ENCODE data around the gene STXBP5. TPM values are rescaled to one million over a fixed set of nuclear protein-coding genes. Genes with fewer than 3 reads are reported as not detected.

Gene STXBP5
- total and polyA plus RNA-seq, 5 donors from 2014 or later: 1.9 to 32.4 (median 3.5) TPM

GRCh38 chr6:147234685-147235084, 30.5 kb downstream of the STXBP5 start:
- peaks cover 14 to 27% (median 15%) of the 10 kb centered on the region in 4 donors for H3K4me1 Mint-ChIP-seq
- Histone ChIP-seq H3K4me1 (ENCODE audit: control insufficient read depth, insufficient read depth, low read length, poor library complexity, severe bottlenecking) (no peaks in the 10 kb centered on the region), H3K27me3 (ENCODE audit: control insufficient read depth, insufficient read depth, low read length) (no peaks in the 10 kb centered on the region), H3K27ac (ENCODE audit: insufficient read depth, low read length, poor library complexity, severe bottlenecking) (no peak overlapping the region), H3K4me3 (ENCODE audit: low read depth, low read length) (no peak overlapping the region), H3K9me3 (ENCODE audit: control insufficient read depth in 2 of 2, low read length in 2 of 2) (no peaks in the 10 kb centered on the region), H3K36me3 (ENCODE audit: control insufficient read depth, insufficient read depth, low read length) (peaks cover 14% of the 10 kb centered on the region)
- no peaks in the 10 kb centered on the region for H3K9me3 Mint-ChIP-seq
- no peaks in the 10 kb centered on the region for H3K27me3 Mint-ChIP-seq
- H3K27ac Mint-ChIP-seq: no peak overlapping the region
- no peak overlapping the region for H3K4me3 Mint-ChIP-seq
- ATAC-seq (ENCODE audit: low read depth in 2 of 2) (no peak), DNase-seq (no peak)
- peaks cover 25% of the 10 kb centered on the region for H3K36me3 Mint-ChIP-seq

- H3K36me3 Mint-ChIP-seq: peaks cover 31% of the 10 kb centered on the region
- Histone ChIP-seq H3K27ac (ENCODE audit: insufficient read depth, low read length, poor library complexity, severe bottlenecking) (no peak overlapping the region), H3K27me3 (ENCODE audit: control insufficient read depth, insufficient read depth, low read length) (no peaks in the 10 kb centered on the region), H3K36me3 (ENCODE audit: control insufficient read depth, insufficient read depth, low read length) (peaks cover 35% of the 10 kb centered on the region), H3K4me3 (ENCODE audit: low read depth, low read length) (no peak overlapping the region), H3K4me1 (ENCODE audit: control insufficient read depth, insufficient read depth, low read length, poor library complexity, severe bottlenecking) (no peaks in the 10 kb centered on the region), H3K9me3 (ENCODE audit: control insufficient read depth in 2 of 2, low read length in 2 of 2) (no peaks in the 10 kb centered on the region)
- no peak for ATAC-seq (ENCODE audit: low read depth in 2 of 2)
- no peaks in the 10 kb centered on the region for H3K9me3 Mint-ChIP-seq
- no peak for DNase-seq
- no peak overlapping the region for H3K4me3 Mint-ChIP-seq
- H3K27ac Mint-ChIP-seq: peak overlapping the region in 1 of 3 donors; percentile 17
- H3K27me3 Mint-ChIP-seq: no peaks in the 10 kb centered on the region
- H3K4me1 Mint-ChIP-seq: peaks cover 3 to 18% (median 11%) of the 10 kb centered on the region in 4 donors
Observed at GRCh38 chr6:147238164-147238563, 33.9 kb downstream of the STXBP5 start.

- Histone ChIP-seq H3K4me1 (ENCODE audit: control insufficient read depth, insufficient read depth, low read length, poor library complexity, severe bottlenecking) (no peaks in the 10 kb centered on the region), H3K9me3 (ENCODE audit: control insufficient read depth in 2 of 2, low read length in 2 of 2) (no peaks in the 10 kb centered on the region), H3K27me3 (ENCODE audit: control insufficient read depth, insufficient read depth, low read length) (no peaks in the 10 kb centered on the region), H3K27ac (ENCODE audit: insufficient read depth, low read length, poor library complexity, severe bottlenecking) (no peak overlapping the region), H3K4me3 (ENCODE audit: low read depth, low read length) (no peak overlapping the region), H3K36me3 (ENCODE audit: control insufficient read depth, insufficient read depth, low read length) (peaks cover 35% of the 10 kb centered on the region)
- Mint-ChIP-seq H3K36me3 (peaks cover 28% of the 10 kb centered on the region), H3K4me1 (peaks cover 4 to 13% (median 9%) of the 10 kb centered on the region in 4 donors), H3K27ac (no peak overlapping the region), H3K27me3 (no peaks in the 10 kb centered on the region), H3K9me3 (no peaks in the 10 kb centered on the region), H3K4me3 (no peak overlapping the region)
- DNase-seq (no peak), ATAC-seq (ENCODE audit: low read depth in 2 of 2) (no peak)
Observed at GRCh38 chr6:147238906-147239305, 34.7 kb downstream of the STXBP5 start.

GRCh38 chr6:147244832-147245231, 40.6 kb downstream of the STXBP5 start:
- no peak for ATAC-seq (ENCODE audit: low read depth in 2 of 2)
- Mint-ChIP-seq H3K4me3 (no peak overlapping the region), H3K36me3 (peaks cover 42% of the 10 kb centered on the region), H3K4me1 (peaks cover 7 to 16% (median 10%) of the 10 kb centered on the region in 4 donors), H3K9me3 (peaks cover 0 to 1% (median 0%) of the 10 kb centered on the region in 7 donors), H3K27me3 (no peaks in the 10 kb centered on the region), H3K27ac (no peak overlapping the region)
- DNase-seq: no peak
- H3K4me3 ChIP-seq (ENCODE audit: low read depth, low read length): no peak overlapping the region
- no peaks in the 10 kb centered on the region for H3K4me1 ChIP-seq (ENCODE audit: control insufficient read depth, insufficient read depth, low read length, poor library complexity, severe bottlenecking)
- no peak overlapping the region for H3K27ac ChIP-seq (ENCODE audit: insufficient read depth, low read length, poor library complexity, severe bottlenecking)
- H3K36me3 ChIP-seq (ENCODE audit: control insufficient read depth, insufficient read depth, low read length): peaks cover 31% of the 10 kb centered on the region
- no peaks in the 10 kb centered on the region for H3K27me3 ChIP-seq (ENCODE audit: control insufficient read depth, insufficient read depth, low read length)
- H3K9me3 ChIP-seq (ENCODE audit: control insufficient read depth in 2 of 2, low read length in 2 of 2): no peaks in the 10 kb centered on the region

GRCh38 chr6:147245693-147246092, 41.5 kb downstream of the STXBP5 start:
- DNase-seq: no peak
- H3K27me3 Mint-ChIP-seq: no peaks in the 10 kb centered on the region
- peaks cover 43% of the 10 kb centered on the region for H3K36me3 Mint-ChIP-seq
- H3K9me3 Mint-ChIP-seq: peaks cover 0 to 1% (median 0%) of the 10 kb centered on the region in 7 donors
- no peak for ATAC-seq (ENCODE audit: low read depth in 2 of 2)
- H3K4me1 Mint-ChIP-seq: peaks cover 7 to 13% (median 10%) of the 10 kb centered on the region in 4 donors
- H3K4me3 ChIP-seq (ENCODE audit: low read depth, low read length): no peak overlapping the region
- no peak overlapping the region for H3K4me3 Mint-ChIP-seq
- H3K27ac Mint-ChIP-seq: no peak overlapping the region
- H3K4me1 ChIP-seq (ENCODE audit: control insufficient read depth, insufficient read depth, low read length, poor library complexity, severe bottlenecking): no peaks in the 10 kb centered on the region
- no peak overlapping the region for H3K27ac ChIP-seq (ENCODE audit: insufficient read depth, low read length, poor library complexity, severe bottlenecking)
- H3K9me3 ChIP-seq (ENCODE audit: control insufficient read depth in 2 of 2, low read length in 2 of 2): no peaks in the 10 kb centered on the region
- peaks cover 29% of the 10 kb centered on the region for H3K36me3 ChIP-seq (ENCODE audit: control insufficient read depth, insufficient read depth, low read length)
- H3K27me3 ChIP-seq (ENCODE audit: control insufficient read depth, insufficient read depth, low read length): no peaks in the 10 kb centered on the region

- Mint-ChIP-seq H3K27ac (peak overlapping the region in 1 of 3 donors; percentile 32), H3K4me1 (peaks cover 7 to 13% (median 7%) of the 10 kb centered on the region in 4 donors), H3K9me3 (peaks cover 0 to 4% (median 0%) of the 10 kb centered on the region in 7 donors), H3K36me3 (peaks cover 53% of the 10 kb centered on the region), H3K27me3 (no peaks in the 10 kb centered on the region), H3K4me3 (peak overlapping the region in 1 of 4 donors; percentile 10)
- Histone ChIP-seq H3K27me3 (ENCODE audit: control insufficient read depth, insufficient read depth, low read length) (no peaks in the 10 kb centered on the region), H3K4me3 (ENCODE audit: low read depth, low read length) (no peak overlapping the region), H3K9me3 (ENCODE audit: control insufficient read depth in 2 of 2, low read length in 2 of 2) (no peaks in the 10 kb centered on the region), H3K27ac (ENCODE audit: insufficient read depth, low read length, poor library complexity, severe bottlenecking) (no peak overlapping the region), H3K4me1 (ENCODE audit: control insufficient read depth, insufficient read depth, low read length, poor library complexity, severe bottlenecking) (no peaks in the 10 kb centered on the region), H3K36me3 (ENCODE audit: control insufficient read depth, insufficient read depth, low read length) (peaks cover 26% of the 10 kb centered on the region)
- ATAC-seq (ENCODE audit: low read depth in 2 of 2) (no peak), DNase-seq (no peak)
Observed at GRCh38 chr6:147246853-147247635, 42.8 kb downstream of the STXBP5 start.

GRCh38 chr6:147248859-147249258, 44.6 kb downstream of the STXBP5 start:
- Histone ChIP-seq H3K9me3 (ENCODE audit: control insufficient read depth in 2 of 2, low read length in 2 of 2) (no peaks in the 10 kb centered on the region), H3K27me3 (ENCODE audit: control insufficient read depth, insufficient read depth, low read length) (no peaks in the 10 kb centered on the region), H3K27ac (ENCODE audit: insufficient read depth, low read length, poor library complexity, severe bottlenecking) (no peak overlapping the region), H3K4me1 (ENCODE audit: control insufficient read depth, insufficient read depth, low read length, poor library complexity, severe bottlenecking) (no peaks in the 10 kb centered on the region), H3K36me3 (ENCODE audit: control insufficient read depth, insufficient read depth, low read length) (peaks cover 18% of the 10 kb centered on the region), H3K4me3 (ENCODE audit: low read depth, low read length) (no peak overlapping the region)
- ATAC-seq (ENCODE audit: low read depth in 2 of 2) (no peak), DNase-seq (no peak)
- Mint-ChIP-seq H3K9me3 (peaks cover 0 to 8% (median 2%) of the 10 kb centered on the region in 7 donors), H3K36me3 (peaks cover 57% of the 10 kb centered on the region), H3K27me3 (no peaks in the 10 kb centered on the region), H3K27ac (no peak overlapping the region), H3K4me1 (peaks cover 0 to 10% (median 8%) of the 10 kb centered on the region in 4 donors), H3K4me3 (no peak overlapping the region)

- Mint-ChIP-seq H3K27me3 (no peaks in the 10 kb centered on the region), H3K27ac (no peak overlapping the region), H3K36me3 (peaks cover 40% of the 10 kb centered on the region), H3K9me3 (peaks cover 0 to 9% (median 2%) of the 10 kb centered on the region in 7 donors), H3K4me1 (peaks cover 0 to 8% (median 5%) of the 10 kb centered on the region in 4 donors), H3K4me3 (no peak overlapping the region)
- Histone ChIP-seq H3K4me3 (ENCODE audit: low read depth, low read length) (no peak overlapping the region), H3K27ac (ENCODE audit: insufficient read depth, low read length, poor library complexity, severe bottlenecking) (no peak overlapping the region), H3K27me3 (ENCODE audit: control insufficient read depth, insufficient read depth, low read length) (no peaks in the 10 kb centered on the region), H3K36me3 (ENCODE audit: control insufficient read depth, insufficient read depth, low read length) (peaks cover 14% of the 10 kb centered on the region), H3K4me1 (ENCODE audit: control insufficient read depth, insufficient read depth, low read length, poor library complexity, severe bottlenecking) (no peaks in the 10 kb centered on the region), H3K9me3 (ENCODE audit: control insufficient read depth in 2 of 2, low read length in 2 of 2) (no peaks in the 10 kb centered on the region)
- ATAC-seq (ENCODE audit: low read depth in 2 of 2) (no peak), DNase-seq (no peak)
Observed at GRCh38 chr6:147251072-147251471, 46.9 kb downstream of the STXBP5 start.

Data from CD4-positive, CD25-positive, alpha-beta regulatory T cell (primary cell).